Gastrocnemius medialis (tissue), 4 donors: ENCODE results near the gene GRID1.

Experiments
- CTCF ChIP-seq, 5 experiments: fragments of 450-650 bp in 3 of 5; fragments of 200-600 bp in 2 of 5; sonication (generic) in 2 of 5; IDR thresholded peaks in 4 of 5; conservative IDR thresholded peaks in 1 of 5; 1 replicate in 4 of 5; 2 replicates in 1 of 5; pipeline ENCODE4 v1.5.1; 2016 to 2019; ENCODE audit warnings: antibody characterized with exemption in 5 of 5, mild to moderate bottlenecking in 3 of 5, moderate library complexity in 3 of 5
- POLR2A ChIP-seq, 2 donors: fragments of 450-650 bp; IDR thresholded peaks; one replicate each; pipeline ENCODE4 v1.6.1; 2017; ENCODE audit warnings: antibody characterized with exemption in 2 of 2, mild to moderate bottlenecking in 2 of 2, moderate library complexity in 2 of 2

- no peak for TF ChIP-seq CTCF (IDR thresholded peaks at IDR 0.05 in 4 of 5, conservative IDR thresholded peaks at IDR 0.05 in 1 of 5)
- TF ChIP-seq POLR2A (IDR thresholded peaks at IDR 0.05): no peak
Measured at GRCh38 chr10:86090807-86091206, 275.8 kb downstream of the GRID1 start.
